Measurements from ENCODE around the gene SAP25. TPM values are rescaled to one million over a fixed set of nuclear protein-coding genes. Genes with fewer than 3 reads are reported as not detected.
A peak's percentile ranks its signal among the peaks of the same experiment; 100 is the strongest.

SAP25 gene
- total and polyA plus RNA-seq, 2 of the 8 experiments (the other 6 are each of a cell fraction or from before 2014, with no cell fraction given): 3.6 to 5.8 TPM

DNA sequence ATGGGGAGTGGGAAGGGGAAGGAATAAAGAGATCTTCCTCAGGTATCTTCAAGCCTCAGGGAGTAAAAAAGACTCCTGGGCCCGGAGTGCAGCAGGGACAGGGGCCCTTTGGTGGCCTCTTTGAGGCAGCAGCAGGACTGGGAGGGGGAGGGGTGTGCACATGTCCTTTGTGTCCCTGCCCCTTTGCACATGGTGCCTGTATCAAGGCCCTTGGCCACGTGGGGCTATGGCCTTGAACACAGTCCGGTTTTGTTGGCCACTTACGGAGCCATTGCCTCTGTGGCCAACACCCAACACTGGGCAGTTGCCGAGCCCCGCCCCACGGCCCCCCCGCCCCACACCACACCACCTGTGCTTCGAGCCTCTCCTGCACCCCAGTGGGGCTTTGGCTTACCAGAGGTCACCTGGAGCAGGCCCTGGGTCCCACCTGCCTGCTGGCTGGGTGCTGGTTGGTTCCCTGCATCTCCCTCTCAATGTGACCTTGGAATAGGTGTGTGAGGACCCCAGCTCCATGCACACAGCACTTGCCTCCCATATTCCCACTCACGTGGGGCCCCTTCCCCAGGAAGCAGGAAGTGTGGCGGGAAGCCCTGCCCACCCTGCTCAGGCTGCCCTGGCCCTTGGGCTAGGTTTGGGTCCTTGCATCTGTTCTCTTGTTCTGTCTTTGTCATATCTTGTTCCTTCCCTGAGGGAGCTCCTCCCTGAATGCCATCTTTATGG, 5.4 kb downstream of the SAP25 start:
- no peak overlapping the region for H4K91ac ChIP-seq (replicated peaks; ENCODE audit: insufficient read length, low read length)
- peaks cover 0 to 1% of the 10 kb centered on the region in 2 experiments for H4K20me1 ChIP-seq (replicated peaks in 1 of 2; ENCODE audit: control insufficient read depth in 1 of 2, insufficient read depth in 2 of 2, low read length in 2 of 2)
- FAIRE-seq (no peak), DNase-seq (ENCODE audit: low read depth in 1 of 2, low spot score in 2 of 2) (no peak)
- no peaks in the 10 kb centered on the region for H3K9me3 ChIP-seq (ENCODE audit: insufficient read depth in 2 of 2, low read depth in 1 of 2, low read length in 1 of 2)
- no peak overlapping the region for H3K9ac ChIP-seq (replicated peaks in 1 of 4; ENCODE audit: extremely low read depth in 1 of 4, low read depth in 3 of 4, low read length in 3 of 4)
- no peak overlapping the region for H4K8ac ChIP-seq (ENCODE audit: extremely low read depth, insufficient read depth, low read length)
- no peak overlapping the region for H3K18ac ChIP-seq (ENCODE audit: extremely low read depth, low read length)
- CTCF ChIA-PET (ENCODE audit: partially characterized antibody): interaction anchor here (0.6 to 12.7 kb wide), 10 partner anchors 9 to 445 kb away, joined by 3 to 341 read pairs (median 5); partner anchors contain the start of genes AGFG2, FBXO24, LRCH4 and MOSPD3
- POLR2A ChIA-PET (ENCODE audit: partially characterized antibody): interaction anchor here (1.0 to 2.3 kb wide), 8 partner anchors 8 to 118 kb away, joined by 3 to 14 read pairs (median 4); partner anchors contain the start of genes FBXO24 and LRCH4
- H3K23me2 ChIP-seq (ENCODE audit: low read depth, low read length): peaks cover 8% of the 10 kb centered on the region; the same call in 1 of the 2 replicates
- H2BK5ac ChIP-seq (ENCODE audit: low read depth, low read length): peak overlapping the region; percentile 44; the same call in 1 of the 2 replicates
- H3K4ac ChIP-seq (replicated peaks; ENCODE audit: insufficient read length, low read depth, low read length): no peak overlapping the region
- H3K14ac ChIP-seq (ENCODE audit: insufficient read length): no peak overlapping the region
- no peak overlapping the region for H2AFZ ChIP-seq (ENCODE audit: low read length)
- H2BK12ac ChIP-seq (ENCODE audit: low read depth, low read length): peak overlapping the region; percentile 43; the same call in 1 of the 2 replicates
- WGBS, 2 experiments (ENCODE audit: extremely low coverage in 1 of 2, insufficient coverage in 1 of 2, insufficient read length in 1 of 2, insufficient replicate concordance in 2 of 2, low coverage in 1 of 2, low lambda C conversion rate in 2 of 2, missing lambda C conversion rate in 1 of 2): 96% methylated on average over 6 of the region's 11 CpGs; no CpG with 5 or more reads in 1 of the 2 experiments
- H3K56ac ChIP-seq (replicated peaks; ENCODE audit: insufficient read length, low read depth, low read length): no peak overlapping the region
- H2BK15ac ChIP-seq (ENCODE audit: low read length): peak overlapping the region; percentile 88; the same call in 1 of the 2 replicates
- H4K5ac ChIP-seq (ENCODE audit: insufficient read length, low read depth, low read length): no peak overlapping the region
- H3K27ac ChIP-seq (ENCODE audit: low read depth, low read length): no peak overlapping the region
- no peak overlapping the region for H2BK20ac ChIP-seq (ENCODE audit: low read length)
- no peak overlapping the region; a peak in 1 of 4 replicates for H3K4me2 ChIP-seq (ENCODE audit: insufficient read depth in 1 of 2, low read depth in 2 of 2, low read length in 2 of 2)
- H3K4me1 ChIP-seq (replicated peaks in 1 of 4; ENCODE audit: control insufficient read depth in 3 of 4, insufficient read depth in 4 of 4, low read length in 3 of 4): peaks cover 0 to 48% (median 30%) of the 10 kb centered on the region in 4 experiments; a peak in 6 of 7 replicates
- H2BK120ac ChIP-seq (replicated peaks; ENCODE audit: low read depth, low read length): no peak overlapping the region
- TF ChIP-seq, protein P1, sequence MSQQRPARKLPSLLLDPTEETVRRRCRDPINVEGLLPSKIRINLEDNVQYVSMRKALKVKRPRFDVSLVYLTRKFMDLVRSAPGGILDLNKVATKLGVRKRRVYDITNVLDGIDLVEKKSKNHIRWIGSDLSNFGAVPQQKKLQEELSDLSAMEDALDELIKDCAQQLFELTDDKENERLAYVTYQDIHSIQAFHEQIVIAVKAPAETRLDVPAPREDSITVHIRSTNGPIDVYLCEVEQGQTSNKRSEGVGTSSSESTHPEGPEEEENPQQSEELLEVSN (IDR thresholded peaks at IDR 0.05): no peak
- 0 out of 2 replicates have a peak, but pooled peaks have one; percentile 18 for TF ChIP-seq POLR2AphosphoS5 (IDR thresholded peaks at IDR 0.05; ENCODE audit: low read depth, low read length)
- TF ChIP-seq CTBP2 (IDR thresholded peaks at IDR 0.05; ENCODE audit: borderline replicate concordance, insufficient read depth, insufficient read length, low read length): no peak
- no peak for TF ChIP-seq KDM4A (IDR thresholded peaks at IDR 0.05; ENCODE audit: low read depth, low read length, severe bottlenecking)
- peaks cover 2% of the 10 kb centered on the region; the same call in 1 of the 2 replicates for H3K79me1 ChIP-seq (ENCODE audit: low read depth, low read length)
- H2AK5ac ChIP-seq (ENCODE audit: low read depth, low read length): peak overlapping the region; percentile 65; the same call in 1 of the 2 replicates
- no peaks in the 10 kb centered on the region for H3K79me2 ChIP-seq (ENCODE audit: control insufficient read depth in 1 of 2, insufficient read depth in 2 of 2, low read length in 2 of 2)
- no peaks in the 10 kb centered on the region for H3K36me3 ChIP-seq (ENCODE audit: control insufficient read depth in 2 of 4, insufficient read depth in 4 of 4, low read length in 3 of 4)
- no peak overlapping the region for H3K23ac ChIP-seq (ENCODE audit: insufficient read length)
- peaks cover 0 to 4% (median under 1%) of the 10 kb centered on the region in 4 experiments; a peak in 1 of 7 replicates for H3K27me3 ChIP-seq (replicated peaks in 1 of 4; ENCODE audit: control insufficient read depth in 3 of 4, extremely low read depth in 1 of 4, insufficient read depth in 3 of 4, low read length in 3 of 4)
- H3K4me3 ChIP-seq (ENCODE audit: extremely low read depth in 1 of 4, insufficient read depth in 2 of 4, low read depth in 3 of 4, low read length in 4 of 4): no peak overlapping the region
